CD14-positive monocyte (primary cell): ENCODE measurements around the gene FHOD3. TPM values are rescaled to one million over a fixed set of nuclear protein-coding genes. Genes with fewer than 3 reads are reported as not detected.

Source experiments
- DNase-seq, 3 donors: peaks; one replicate each; pipeline ENCODE4 v3.0.0-alpha.2; 2011 to 2022
- H2AFZ ChIP-seq: 2 replicates; pipeline ENCODE4 v1.6.0; 2012; ENCODE audit warnings: mild to moderate bottlenecking, low read depth, low read length, inconsistent platforms; ENCODE audit not compliant: insufficient read depth, poor library complexity, severe bottlenecking
- H3K27ac ChIP-seq, 2 donors: 1 replicate in 1 of 2; 2 replicates in 1 of 2; pipeline ENCODE4 v1.5.1; 2012 to 2013; ENCODE audit warnings: low read length in 2 of 2, control low read depth in 1 of 2, inconsistent platforms in 1 of 2, low read depth in 1 of 2, mild to moderate bottlenecking in 1 of 2
- H3K27me3 ChIP-seq, 2 donors: one replicate each; pipeline versions ENCODE4 v1.6.0 to v1.6.1; 2011 to 2013; ENCODE audit warnings: low read length in 2 of 2; ENCODE audit not compliant: control insufficient read depth in 2 of 2, insufficient read depth in 2 of 2
- H3K36me3 ChIP-seq, 2 donors: replicated peaks in 1 of 2; 1 replicate in 1 of 2; 2 replicates in 1 of 2; pipeline versions ENCODE4 v1.5.1 to v1.6.1; 2012 to 2013; ENCODE audit warnings: low read length in 2 of 2, control low read depth in 1 of 2, inconsistent platforms in 1 of 2, mild to moderate bottlenecking in 1 of 2; ENCODE audit not compliant: insufficient read depth in 2 of 2, control insufficient read depth in 1 of 2
- H3K4me1 ChIP-seq, 2 donors: 1 replicate in 1 of 2; 2 replicates in 1 of 2; pipeline versions ENCODE4 v1.5.1 to v1.6.1; 2012 to 2013; ENCODE audit warnings: low read length in 2 of 2, control low read depth in 1 of 2, inconsistent platforms in 1 of 2, mild to moderate bottlenecking in 1 of 2, moderate library complexity in 1 of 2; ENCODE audit not compliant: insufficient read depth in 2 of 2, control insufficient read depth in 1 of 2
- H3K4me2 ChIP-seq: replicated peaks from 2 replicates; pipeline ENCODE3; 2012; ENCODE audit warnings: low read length, moderate library complexity, mild to moderate bottlenecking; ENCODE audit not compliant: poor library complexity, severe bottlenecking; ENCODE audit errors: extremely low read depth
- H3K4me3 ChIP-seq, 3 experiments: fragments of 200-600 bp in 1 of 3; sonication (generic) in 1 of 3; replicated peaks in 1 of 3; 1 replicate in 2 of 3; 2 replicates in 1 of 3; pipeline ENCODE4 v1.5.1; 2011 to 2013; ENCODE audit warnings: low read length in 3 of 3, mild to moderate bottlenecking in 3 of 3, control low read depth in 2 of 3, low read depth in 2 of 3, inconsistent platforms in 1 of 3, moderate library complexity in 1 of 3
- H3K79me2 ChIP-seq: 2 replicates; pipeline ENCODE4 v1.6.0; 2012; ENCODE audit warnings: mild to moderate bottlenecking, control low read depth, inconsistent platforms, low read length, moderate library complexity; ENCODE audit not compliant: insufficient read depth
- H3K9ac ChIP-seq: 2 replicates; pipeline ENCODE4 v1.6.0; 2017; ENCODE audit warnings: low read length, mild to moderate bottlenecking; ENCODE audit not compliant: insufficient read depth, poor library complexity, severe bottlenecking
- H3K9me3 ChIP-seq, 2 donors: replicated peaks in 1 of 2; 1 replicate in 1 of 2; 2 replicates in 1 of 2; pipeline versions ENCODE4 v1.5.1 to v1.6.1; 2012 to 2013; ENCODE audit warnings: low read length in 2 of 2, control low read depth in 1 of 2; ENCODE audit not compliant: control insufficient read depth in 1 of 2, insufficient read depth in 1 of 2
- H4K20me1 ChIP-seq: 2 replicates; pipeline ENCODE4 v1.6.0; 2012; ENCODE audit warnings: mild to moderate bottlenecking, low read length, control low read depth, moderate library complexity; ENCODE audit not compliant: insufficient read depth
- H3K27ac Mint-ChIP-seq, 7 donors: one replicate each; pipeline ENCODE4 v1.8.0; 2020; ENCODE audit warnings: mild to moderate bottlenecking in 7 of 7, mixed read lengths in 7 of 7, moderate library complexity in 6 of 7, inconsistent platforms in 2 of 7
- H3K27me3 Mint-ChIP-seq, 3 donors: one replicate each; pipeline ENCODE4 v1.8.0; 2021 to 2022; ENCODE audit warnings: low read depth in 3 of 3, mild to moderate bottlenecking in 3 of 3, mixed read lengths in 3 of 3, moderate library complexity in 3 of 3, inconsistent platforms in 1 of 3
- H3K36me3 Mint-ChIP-seq, 2 donors: one replicate each; pipeline ENCODE4 v1.8.0; 2020; ENCODE audit warnings: mixed read lengths in 2 of 2, inconsistent platforms in 1 of 2, mild to moderate bottlenecking in 1 of 2
- H3K4me1 Mint-ChIP-seq: one replicate; pipeline ENCODE4 v1.8.0; 2020; ENCODE audit warnings: mild to moderate bottlenecking, mixed read lengths
- H3K4me3 Mint-ChIP-seq, 2 donors: one replicate each; pipeline ENCODE4 v1.8.0; 2020; ENCODE audit warnings: mild to moderate bottlenecking in 2 of 2, mixed read lengths in 2 of 2, moderate library complexity in 1 of 2
- H3K9me3 Mint-ChIP-seq, 7 donors: one replicate each; pipeline ENCODE4 v1.8.0; 2020 to 2022; ENCODE audit warnings: mixed read lengths in 7 of 7, mild to moderate bottlenecking in 6 of 7, moderate library complexity in 6 of 7, inconsistent platforms in 2 of 7
- CTCF ChIP-seq: fragments of 200-600 bp; IDR thresholded peaks from one replicate; pipeline ENCODE4 v1.8.0; 2022; ENCODE audit warnings: antibody characterized with exemption, mild to moderate bottlenecking
- WGBS: methylation state at CpG from one replicate; pipeline ENCODE4 v1.1.5; 2013; ENCODE audit warnings: missing lambda C conversion rate; ENCODE audit not compliant: insufficient coverage; 5-methylcytosine and 5-hydroxymethylcytosine counted together
- intact Hi-C, 2 donors: fragments of 100-400 bp; cut with micrococcal nuclease; formaldehyde crosslinking; loops; one replicate each; pipeline versions ENCODE4 v1.15.0 to v1.15.1; 2023
- polyA plus RNA-seq, 3 donors: library from polyadenylated mRNA; depleted of rRNA in 1 of 3; unstranded in 2 of 3; stranded (reverse) in 1 of 3; fragments of 300-500 nt in 2 of 3; fragments of >200 nt in 1 of 3; fragmentation: Illumina TruSeq in 2 of 3; gene quantifications; 1 replicate in 2 of 3; 2 replicates in 1 of 3; pipeline ENCODE4 v1.2.3, GENCODE V29; 2012 to 2021

FHOD3 gene
- polyA plus RNA-seq, 3 donors: not detected

GRCh38 chr18:36786686-36787085 lies 489.2 kb downstream of the FHOD3 start:
- Histone ChIP-seq H3K36me3 (peaks cover 2 to 40% of the 10 kb centered on the region in 2 donors), H3K27me3 (no peaks in the 10 kb centered on the region), H3K9ac (no peak overlapping the region), H4K20me1 (no peaks in the 10 kb centered on the region), H3K9me3 (peaks cover 8% of the 10 kb centered on the region in 2 donors), H3K4me1 (no peaks in the 10 kb centered on the region), H3K27ac (no peak overlapping the region), H2AFZ (no peak overlapping the region), H3K4me2 (no peak overlapping the region), H3K4me3 (no peak overlapping the region), H3K79me2 (no peaks in the 10 kb centered on the region)
- no peak overlapping the region for H3K4me3 Mint-ChIP-seq
- H3K27me3 Mint-ChIP-seq: peaks cover 0 to 2% (median 0%) of the 10 kb centered on the region in 3 donors
- H3K9me3 Mint-ChIP-seq: peaks cover 2 to 16% (median 7%) of the 10 kb centered on the region in 7 donors
- no peak for TF ChIP-seq CTCF
- H3K27ac Mint-ChIP-seq: no peak overlapping the region
- WGBS: 92% methylated on average over 4 of the region's 4 CpGs
- H3K36me3 Mint-ChIP-seq: peaks cover 26 to 50% of the 10 kb centered on the region in 2 donors
- DNase-seq: no peak
- peaks cover 3% of the 10 kb centered on the region for H3K4me1 Mint-ChIP-seq
- intact Hi-C loops: no loop called here

DNA sequence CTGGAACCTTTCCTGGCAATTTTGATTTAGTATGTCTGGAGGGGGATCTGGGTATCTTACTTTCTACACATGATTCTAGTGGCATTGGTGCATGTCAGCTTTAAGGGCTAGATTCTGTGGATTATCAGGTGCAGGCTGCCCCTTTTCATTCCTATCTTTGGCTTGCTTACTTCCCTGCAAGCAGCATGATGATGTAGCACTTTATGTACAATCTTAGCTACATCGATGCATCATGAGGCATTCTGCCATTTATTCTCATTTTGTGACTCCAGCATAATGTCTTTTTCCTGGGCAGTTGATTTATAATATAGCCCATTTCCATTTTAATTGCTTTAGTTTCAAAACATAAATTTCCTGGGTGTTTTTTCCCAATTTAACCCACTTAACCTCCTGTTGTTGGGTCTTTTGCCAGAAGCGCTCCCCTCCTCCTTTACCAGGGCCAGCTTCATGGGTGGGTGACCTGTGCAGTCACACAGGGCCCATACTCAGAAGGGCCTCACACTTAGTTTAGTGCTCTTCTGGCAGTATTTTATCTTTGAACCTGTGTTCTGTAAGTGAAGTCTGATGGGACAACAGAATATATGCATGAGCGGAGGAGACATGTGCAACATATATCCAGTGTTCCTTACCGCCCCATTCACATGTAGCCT lies 495.2 kb downstream of the FHOD3 start:
- Mint-ChIP-seq H3K4me1 (no peaks in the 10 kb centered on the region), H3K9me3 (peaks cover 5 to 18% (median 7%) of the 10 kb centered on the region in 7 donors), H3K27ac (no peak overlapping the region), H3K27me3 (no peaks in the 10 kb centered on the region), H3K4me3 (no peak overlapping the region), H3K36me3 (peaks cover 68 to 85% of the 10 kb centered on the region in 2 donors)
- no peaks in the 10 kb centered on the region for H3K4me1 ChIP-seq
- H4K20me1 ChIP-seq: no peaks in the 10 kb centered on the region
- peaks cover 8% of the 10 kb centered on the region in 2 donors for H3K9me3 ChIP-seq
- no peaks in the 10 kb centered on the region for H3K27me3 ChIP-seq
- no peak for DNase-seq
- intact Hi-C loops: no loop called here
- H3K27ac ChIP-seq: no peak overlapping the region
- H3K79me2 ChIP-seq: no peaks in the 10 kb centered on the region
- no peak overlapping the region for H3K9ac ChIP-seq
- no peak overlapping the region for H3K4me3 ChIP-seq
- peaks cover 40 to 92% of the 10 kb centered on the region in 2 donors for H3K36me3 ChIP-seq
- no peak for TF ChIP-seq CTCF
- H2AFZ ChIP-seq: no peak overlapping the region
- WGBS: 100% methylated on average over 2 of the region's 4 CpGs
- H3K4me2 ChIP-seq: no peak overlapping the region
